Muscle of leg (tissue), 16 donors: ENCODE measurements around the gene C9orf72. TPM values are rescaled to one million over a fixed set of nuclear protein-coding genes. Genes with fewer than 3 reads are reported as not detected.
"Not testable (repeated sequence)": the region's sequence is repeated elsewhere in the genome, so short reads cannot be mapped to it uniquely, and the experiment has no call there.

Experiments
- DNase-seq: peaks from one replicate; pipeline ENCODE4 v3.0.0; 2013
- H3K27ac ChIP-seq: one replicate; pipeline ENCODE4 v1.5.1; 2013; ENCODE audit warnings: mild to moderate bottlenecking, low read length, control low read depth
- H3K27me3 ChIP-seq: one replicate; pipeline ENCODE4 v1.6.1; 2013; ENCODE audit warnings: low read length; ENCODE audit not compliant: control insufficient read depth, insufficient read depth
- H3K36me3 ChIP-seq: one replicate; pipeline ENCODE4 v1.6.1; 2013; ENCODE audit warnings: low read length; ENCODE audit not compliant: control insufficient read depth, insufficient read depth
- H3K4me1 ChIP-seq: one replicate; pipeline ENCODE4 v1.6.1; 2013; ENCODE audit warnings: low read length; ENCODE audit not compliant: control insufficient read depth, insufficient read depth
- H3K4me3 ChIP-seq: one replicate; pipeline ENCODE4 v1.5.1; 2013; ENCODE audit warnings: low read length, control low read depth
- H3K9me3 ChIP-seq: replicated peaks from 2 replicates; pipeline ENCODE4 v1.6.1; 2013; ENCODE audit warnings: low read depth, low read length; ENCODE audit not compliant: control insufficient read depth
- WGBS: methylation state at CpG from one replicate; pipeline ENCODE4 v1.1.5; 2013; ENCODE audit warnings: missing lambda C conversion rate; ENCODE audit not compliant: insufficient coverage; 5-methylcytosine and 5-hydroxymethylcytosine counted together
- long read RNA-seq, 11 donors: transcript quantifications; one replicate each; lab custom pipeline, GENCODE V29; 2026
- polyA plus RNA-seq, 8 donors: library from polyadenylated mRNA; unstranded; fragments of 120-200 nt; gene quantifications; one replicate each; pipeline versions ENCODE4 v1.2.1 to v1.2.3, GENCODE V29; 2013; ENCODE audit warnings: inconsistent platforms in 1 of 8, low replicate concordance in 1 of 8; ENCODE audit not compliant: insufficient read length in 8 of 8, insufficient read depth in 1 of 8
- total RNA-seq: library from RNA; stranded (reverse); fragments of 120-200 nt; gene quantifications from one replicate; pipeline ENCODE4 v1.2.4, GENCODE V29; 2013

The C9orf72 gene
- 15.2 TPM for total RNA-seq
- 10 to 100 TPM; 10.8 to 16.8 (median 13.2) TPM for polyA plus RNA-seq
- long read RNA-seq, donor 1, partial matches to known transcripts, result 0 of 1 reads
- long read RNA-seq, donor 1, other reads (novel, unspliced or antisense), result 0 of 1 reads
- long read RNA-seq, donor 2, partial matches to known transcripts, result 0 of 1 reads
- long read RNA-seq, donor 2, other reads (novel, unspliced or antisense), result 0 of 1 reads
- long read RNA-seq, donor 3, partial matches to known transcripts, result 0 of 5 reads
- long read RNA-seq, donor 3, other reads (novel, unspliced or antisense), result 0 of 5 reads
- long read RNA-seq, donor 4, partial matches to known transcripts, result 0 of 2 reads
- long read RNA-seq, donor 4, other reads (novel, unspliced or antisense), result 0 of 2 reads
- long read RNA-seq, donor 5, partial matches to known transcripts, result 0 of 3 reads
- long read RNA-seq, donor 5, other reads (novel, unspliced or antisense), result 0 of 3 reads
- long read RNA-seq, donor 6, partial matches to known transcripts, result 0 of 1 reads
- long read RNA-seq, donor 6, other reads (novel, unspliced or antisense), result 0 of 1 reads
- long read RNA-seq, donor 7, result 0 reads
- long read RNA-seq, donor 8, result 0 reads
- long read RNA-seq, donor 9, partial matches to known transcripts, result 10 of 10 reads
- long read RNA-seq, donor 9, other reads (novel, unspliced or antisense), result 0 of 10 reads
- long read RNA-seq, donor 10, partial matches to known transcripts, result 8 of 11 reads
- long read RNA-seq, donor 10, other reads (novel, unspliced or antisense), result 0 of 11 reads
- long read RNA-seq, donor 11, partial matches to known transcripts, result 0 of 3 reads
- long read RNA-seq, donor 11, other reads (novel, unspliced or antisense), result 0 of 3 reads

- peaks cover 1% of the 10 kb centered on the region for H3K9me3 ChIP-seq
- no peaks in the 10 kb centered on the region for H3K36me3 ChIP-seq
- peak within 1 kb of the TSS; percentile 66 for H3K4me3 ChIP-seq
- WGBS, result 0% methylated on average over 29 of the region's 72 CpGs
- H3K4me1 ChIP-seq, result peaks cover 10% of the 10 kb centered on the region
- H3K27ac ChIP-seq, result peak within 1 kb of the TSS; percentile 99
- DNase-seq, result peak; percentile 81
- peaks cover 3% of the 10 kb centered on the region for H3K27me3 ChIP-seq
Observed at GRCh38 chr9:27572918-27573633, at the start of gene C9orf72. Gene C9orf72, minus strand, starts transcription at chr9:27573481. Its CDS starts 6,361 bp downstream, at chr9:27567120.

- Histone ChIP-seq H3K36me3 (no peaks in the 10 kb centered on the region), H3K27ac (no peak overlapping the region), H3K4me3 (no peak overlapping the region), H3K9me3 (no peaks in the 10 kb centered on the region), H3K4me1 (no peaks in the 10 kb centered on the region), H3K27me3 (no peaks in the 10 kb centered on the region)
- WGBS, result no CpG with 5 or more reads among the region's 5 CpGs
- DNase-seq, result peak; percentile 35
Observed at GRCh38 chr9:27622693-27623340, 49.5 kb upstream of the C9orf72 start.

- Histone ChIP-seq H3K4me1 (no peaks in the 10 kb centered on the region), H3K4me3 (no peak overlapping the region)
- WGBS, result 100% methylated on average over 1 of the region's 6 CpGs
Observed at GRCh38 chr9:27619743-27620142, 46.5 kb upstream of the C9orf72 start.

GRCh38 chr9:27618066-27618465 is 44.8 kb upstream of the C9orf72 start:
- H3K27me3 ChIP-seq, result no peaks in the 10 kb centered on the region
- WGBS, result no CpG with 5 or more reads among the region's 4 CpGs
- H3K27ac ChIP-seq, result no peak overlapping the region
- DNase-seq, result no peak
- no peaks in the 10 kb centered on the region for H3K36me3 ChIP-seq
- no peaks in the 10 kb centered on the region for H3K9me3 ChIP-seq
- no peaks in the 10 kb centered on the region for H3K4me1 ChIP-seq
- no peak overlapping the region for H3K4me3 ChIP-seq

More at GRCh38 chr9:27619743-27620142, 46.5 kb upstream of the C9orf72 start:
- no peaks in the 10 kb centered on the region for H3K36me3 ChIP-seq
- no peak for DNase-seq
- no peaks in the 10 kb centered on the region for H3K27me3 ChIP-seq
- H3K9me3 ChIP-seq, result no peaks in the 10 kb centered on the region
- H3K27ac ChIP-seq, result no peak overlapping the region

- Histone ChIP-seq H3K4me3 (no peak overlapping the region), H3K9me3 (no peaks in the 10 kb centered on the region), H3K27me3 (no peaks in the 10 kb centered on the region), H3K36me3 (no peaks in the 10 kb centered on the region), H3K27ac (no peak overlapping the region), H3K4me1 (no peaks in the 10 kb centered on the region)
- WGBS, result 91% methylated on average over 11 of the region's 11 CpGs
- no peak for DNase-seq
Observed at GRCh38 chr9:27614551-27614950, 41.3 kb upstream of the C9orf72 start.

- DNase-seq, H3K4me1 ChIP-seq, H3K4me3 ChIP-seq, H3K9me3 ChIP-seq, H3K36me3 ChIP-seq, H3K27me3 ChIP-seq, H3K27ac ChIP-seq: not testable (repeated sequence)
- 94% methylated on average over 3 of the region's 4 CpGs for WGBS
Observed at GRCh38 chr9:27612036-27612435, 38.8 kb upstream of the C9orf72 start.

- DNase-seq, result no peak
- Histone ChIP-seq H3K9me3 (no peaks in the 10 kb centered on the region), H3K27me3 (no peaks in the 10 kb centered on the region), H3K4me1 (no peaks in the 10 kb centered on the region), H3K27ac (no peak overlapping the region), H3K36me3 (no peaks in the 10 kb centered on the region), H3K4me3 (no peak overlapping the region)
- 94% methylated on average over 16 of the region's 19 CpGs for WGBS
Observed at GRCh38 chr9:27610622-27611021, 37.3 kb upstream of the C9orf72 start.

GRCh38 chr9:27602954-27603353 is 29.7 kb upstream of the C9orf72 start:
- no peaks in the 10 kb centered on the region for H3K36me3 ChIP-seq
- 75% methylated on average over 1 of the region's 4 CpGs for WGBS
- no peaks in the 10 kb centered on the region for H3K27me3 ChIP-seq
- no peak overlapping the region for H3K4me3 ChIP-seq
- no peaks in the 10 kb centered on the region for H3K9me3 ChIP-seq
- no peak for DNase-seq
- no peaks in the 10 kb centered on the region for H3K4me1 ChIP-seq
- H3K27ac ChIP-seq, result no peak overlapping the region

GRCh38 chr9:27602142-27602861 is 29.0 kb upstream of the C9orf72 start:
- Histone ChIP-seq H3K4me1 (no peaks in the 10 kb centered on the region), H3K9me3 (no peaks in the 10 kb centered on the region), H3K4me3 (no peak overlapping the region), H3K27me3 (no peaks in the 10 kb centered on the region), H3K36me3 (no peaks in the 10 kb centered on the region), H3K27ac (no peak overlapping the region)
- DNase-seq, result no peak
- 33% methylated on average over 1 of the region's 6 CpGs for WGBS
